DMS79 treated with DMSO at 0.1 percent for 48 hours (cell line): ENCODE measurements around the gene KLHL26.
A peak's percentile ranks its signal among the peaks of the same experiment; 100 is the strongest.
"Not testable (repeated sequence)": the region's sequence is repeated elsewhere in the genome, so short reads cannot be mapped to it uniquely, and the experiment has no call there.

Experiments used
- DNase-seq: peaks from one replicate; lab custom pipeline; 2025; lab: John Stamatoyannopoulos, UW

KLHL26 gene

DNA sequence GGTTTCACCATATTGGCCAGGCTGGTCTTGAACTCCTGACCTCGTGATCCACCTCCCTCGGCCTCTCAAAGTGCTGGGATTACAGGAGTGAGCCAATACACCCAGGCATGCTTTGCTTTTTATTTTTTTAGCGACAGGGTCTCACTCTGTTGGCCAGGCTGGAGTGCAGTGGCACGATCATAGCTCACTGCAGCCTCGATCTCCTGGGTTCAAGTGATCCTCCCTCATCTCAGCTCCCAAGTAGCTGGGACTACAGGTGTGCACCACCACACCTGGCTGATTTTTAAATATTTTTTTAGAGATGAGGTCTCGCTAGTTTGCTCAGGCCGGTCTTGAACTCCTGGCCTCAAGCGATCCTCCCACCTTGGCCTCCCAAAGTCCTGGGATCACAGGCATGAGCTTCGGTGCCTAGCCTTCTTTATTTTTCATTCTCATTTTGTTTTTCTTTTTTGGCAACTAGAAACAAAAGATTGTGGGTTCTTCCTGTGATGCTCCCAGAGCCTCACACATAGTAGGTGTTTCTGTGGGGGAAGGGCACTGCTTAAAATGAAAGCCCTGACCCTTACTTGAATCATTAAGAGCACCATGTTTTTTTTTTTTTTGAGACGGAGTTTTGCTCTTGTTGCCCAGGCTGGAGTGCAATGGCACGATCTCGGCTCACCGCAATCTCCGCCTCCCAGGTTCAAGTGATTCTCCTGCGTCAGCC, 36.0 kb upstream of the KLHL26 start:
- DNase-seq, result not testable (repeated sequence)

DNA sequence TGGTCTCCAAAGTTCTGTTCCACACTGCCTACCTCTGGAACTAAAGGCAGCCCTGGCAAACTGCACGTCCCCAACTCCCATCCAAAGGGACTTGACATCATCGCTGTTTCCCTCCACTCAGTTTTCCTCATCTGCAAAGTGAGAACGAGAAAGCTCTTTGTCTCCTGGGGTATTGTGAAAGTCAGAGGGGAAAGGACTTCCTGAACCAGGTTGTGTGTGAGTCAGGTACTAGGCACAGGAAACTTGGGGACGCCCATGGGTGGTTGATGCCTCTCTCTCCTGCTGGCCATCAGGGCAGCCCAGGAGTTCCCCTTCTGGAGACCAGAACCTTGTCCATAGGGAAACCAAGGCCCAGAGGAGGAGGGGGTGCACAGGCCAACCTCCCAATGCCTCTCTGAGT, 35.0 kb upstream of the KLHL26 start:
- no peak for DNase-seq

DNA sequence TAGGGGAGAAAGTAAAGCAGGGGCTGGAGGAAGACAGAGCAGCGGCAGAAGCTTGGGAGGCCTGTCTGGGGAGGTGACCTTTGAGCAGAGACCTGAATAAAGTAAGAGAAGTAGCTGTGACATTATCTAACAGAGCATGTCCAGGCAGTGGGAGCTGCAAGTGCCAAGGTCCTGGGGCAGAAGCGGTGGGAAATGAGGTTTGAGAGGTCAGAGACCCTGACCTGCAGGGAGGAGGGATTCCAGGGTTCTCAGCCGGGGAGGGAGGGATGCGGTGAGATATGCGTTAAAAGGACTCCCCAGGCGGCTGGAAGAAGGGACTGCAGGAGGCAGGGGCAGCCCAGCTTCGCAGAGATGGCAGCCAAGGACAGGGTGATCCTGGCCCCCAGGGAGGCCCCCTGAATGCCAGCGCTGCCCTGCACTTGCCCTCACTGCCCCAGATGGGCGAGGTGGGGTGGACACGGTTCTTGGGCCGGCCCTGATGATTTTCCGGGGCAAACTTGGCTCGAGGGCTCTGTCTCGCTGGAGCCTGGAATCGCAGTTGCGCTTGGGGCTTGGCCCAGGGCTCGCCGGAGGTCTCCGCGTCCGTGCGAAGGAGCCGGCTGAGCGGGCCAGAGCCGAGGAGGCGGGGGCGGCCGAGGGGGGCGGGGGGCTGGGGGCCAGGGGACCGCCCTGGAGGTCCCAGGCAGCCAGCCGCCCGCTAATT, 33.4 kb upstream of the KLHL26 start:
- DNase-seq, result no peak

DNA sequence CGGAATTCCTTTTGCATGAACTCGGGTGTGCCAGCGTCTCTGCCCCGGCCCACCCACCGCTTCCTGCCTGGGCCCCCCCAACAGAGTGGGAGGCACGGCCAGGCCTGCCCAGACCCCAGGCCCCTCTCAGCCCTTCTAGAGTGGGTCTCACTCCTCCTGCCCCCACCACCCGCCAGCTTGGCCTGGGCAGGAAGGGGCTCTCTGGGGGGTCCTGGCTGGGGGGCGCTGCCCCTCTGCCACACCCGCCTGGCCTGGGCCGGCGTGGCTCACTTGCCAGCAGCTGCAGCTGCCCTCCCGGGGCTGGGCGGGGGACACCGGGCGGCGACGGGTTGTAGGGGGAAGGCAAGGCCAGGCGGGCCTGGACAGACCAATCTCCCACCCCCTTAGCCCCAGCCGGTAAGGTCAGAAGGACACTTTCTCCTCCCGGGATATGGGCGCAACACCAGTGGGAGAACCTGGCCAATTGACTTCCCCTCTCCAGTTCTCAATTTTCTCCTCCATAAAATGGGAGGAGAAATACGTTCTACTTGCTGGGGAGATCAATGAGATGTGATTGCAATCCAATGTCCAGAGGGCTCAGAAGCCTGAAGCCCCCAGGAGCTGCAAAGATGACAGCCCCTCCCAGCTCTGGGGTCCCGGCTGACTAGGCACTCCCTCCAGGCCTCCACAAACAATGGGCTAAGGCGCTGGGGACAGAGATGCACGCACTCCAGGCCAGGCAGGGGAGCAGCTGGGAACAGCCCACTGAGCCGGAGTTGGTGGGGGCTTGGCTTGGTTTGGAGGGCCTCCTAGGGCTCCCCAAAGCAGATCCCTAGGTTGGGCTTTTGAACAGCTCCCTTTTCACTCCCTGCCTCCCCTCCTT, 32.6 kb upstream of the KLHL26 start:
- no peak for DNase-seq

DNA sequence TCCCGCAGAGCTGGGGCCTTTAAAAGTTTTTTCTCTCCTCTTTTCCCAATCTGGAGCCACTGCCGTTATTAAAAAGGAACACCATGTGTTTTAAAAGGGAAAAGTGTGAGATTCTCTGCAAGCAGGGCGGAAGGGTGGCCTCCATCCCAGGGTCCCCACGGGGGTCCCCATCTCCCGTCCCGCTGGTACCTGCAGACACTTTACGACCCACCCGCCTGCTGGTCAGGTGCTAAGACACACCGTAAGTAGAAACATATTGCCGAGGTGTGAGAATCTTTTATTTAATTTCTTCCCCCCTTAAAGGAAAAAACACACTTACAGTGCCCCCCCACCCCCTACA, 32.0 kb upstream of the KLHL26 start:
- DNase-seq, result no peak

DNA sequence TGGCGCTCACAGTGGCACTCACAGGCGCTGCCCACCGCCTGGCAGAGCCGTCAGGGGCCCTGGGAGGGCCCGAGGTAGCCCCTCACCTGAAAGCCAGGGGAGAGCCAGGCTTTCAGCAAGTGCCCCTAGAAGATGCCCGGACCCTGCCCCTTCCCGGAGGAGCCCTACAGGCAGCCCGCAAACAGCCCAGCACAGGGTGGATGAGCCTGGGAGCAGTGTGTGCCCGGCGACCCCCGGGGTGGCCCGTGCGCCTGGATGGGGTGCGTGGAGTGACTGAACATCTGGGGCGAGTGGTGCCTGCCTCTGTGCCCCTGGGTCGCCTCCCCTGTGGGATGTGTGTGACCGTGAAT, 31.7 kb upstream of the KLHL26 start:
- DNase-seq, result no peak

DNA sequence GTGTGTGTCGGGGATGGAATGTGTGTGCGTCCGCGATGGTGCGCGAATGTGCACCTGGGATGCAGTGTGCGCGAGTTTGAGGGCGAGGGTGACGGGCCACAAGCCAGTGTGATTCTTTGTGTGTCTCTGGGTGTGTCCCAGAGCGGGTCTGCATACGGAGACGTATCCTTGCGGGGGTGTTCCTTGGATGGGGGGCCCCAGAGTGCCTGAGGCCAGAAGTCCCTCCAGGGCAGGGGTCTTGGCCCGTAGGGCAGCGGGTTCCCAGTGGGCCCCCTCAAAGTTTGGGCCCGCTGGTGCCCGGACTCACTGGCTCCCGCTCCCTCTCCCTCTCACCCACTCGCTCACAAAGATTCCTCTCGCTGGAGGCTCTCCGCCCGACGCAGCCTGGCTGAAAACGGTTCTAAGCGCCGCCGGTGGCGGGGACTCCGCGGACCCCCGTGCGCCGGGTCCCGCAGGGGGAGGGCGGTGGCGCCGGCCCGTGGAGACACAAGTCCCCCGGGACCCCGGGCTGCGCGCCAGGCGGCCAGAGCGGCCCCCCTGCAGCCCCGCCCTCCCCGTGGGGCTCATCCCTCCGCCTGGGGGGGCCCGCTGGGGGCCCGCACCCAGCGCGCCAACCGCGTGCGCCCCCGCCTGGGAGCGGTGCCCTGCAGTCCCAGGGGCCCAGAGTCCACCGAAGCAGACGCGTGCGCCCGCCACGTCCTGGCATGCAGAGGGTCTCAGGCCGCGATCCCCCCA, 31.1 kb upstream of the KLHL26 start:
- DNase-seq, result peak; percentile 8

DNA sequence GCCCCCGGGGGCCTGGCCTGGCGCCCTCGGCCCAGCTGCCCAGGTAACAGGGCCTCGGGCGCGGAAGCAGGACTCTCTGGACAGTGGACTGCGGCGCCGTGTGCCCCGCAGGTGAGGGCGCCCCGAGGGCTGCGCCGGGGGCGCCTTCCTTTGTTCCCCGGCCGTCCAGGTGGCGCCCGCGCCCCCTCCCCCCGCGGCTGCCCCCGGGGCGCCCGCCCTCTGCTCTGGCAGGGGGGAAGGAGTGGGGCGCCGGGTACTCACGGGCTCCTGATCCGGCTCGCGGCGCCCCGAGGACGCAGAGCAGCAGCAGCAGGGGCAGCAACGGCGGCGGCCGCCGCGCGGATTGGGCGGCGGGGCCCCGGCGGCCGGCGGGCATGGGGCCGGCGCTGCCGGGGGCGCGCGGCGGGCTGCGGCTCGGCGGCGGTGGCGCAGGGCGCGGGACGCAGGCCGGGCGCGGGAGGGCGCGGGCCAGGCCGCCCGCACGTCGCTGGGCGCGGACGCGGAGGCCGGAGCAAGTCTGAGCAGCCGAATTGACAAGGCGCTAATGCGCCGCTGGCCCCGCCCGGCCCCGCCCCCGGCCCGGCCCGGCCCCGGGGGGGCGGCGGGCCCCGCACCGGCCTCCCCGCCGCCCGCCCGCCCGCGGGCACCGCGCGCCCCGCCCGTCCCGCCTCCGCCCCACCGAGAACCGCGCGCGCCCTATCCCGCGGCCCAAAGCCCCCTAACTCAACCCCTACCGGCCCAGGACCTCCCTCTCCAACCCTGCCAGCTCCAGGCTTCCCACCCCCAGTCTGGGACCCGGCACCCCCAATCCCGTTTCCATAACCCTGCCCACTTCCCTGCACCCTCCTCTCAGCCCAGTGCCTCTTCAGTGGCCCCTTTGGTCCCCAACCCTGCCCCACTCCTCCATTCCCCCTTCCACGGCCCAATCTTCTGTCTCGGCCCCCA, 30.3 kb upstream of the KLHL26 start, which contains the start of gene CRLF1:
Gene CRLF1, minus strand, starts transcription at position 519 of the 945 bp plus-strand sequence. Its CDS starts 143 bp downstream, at position 376.
- DNase-seq, result no peak

DNA sequence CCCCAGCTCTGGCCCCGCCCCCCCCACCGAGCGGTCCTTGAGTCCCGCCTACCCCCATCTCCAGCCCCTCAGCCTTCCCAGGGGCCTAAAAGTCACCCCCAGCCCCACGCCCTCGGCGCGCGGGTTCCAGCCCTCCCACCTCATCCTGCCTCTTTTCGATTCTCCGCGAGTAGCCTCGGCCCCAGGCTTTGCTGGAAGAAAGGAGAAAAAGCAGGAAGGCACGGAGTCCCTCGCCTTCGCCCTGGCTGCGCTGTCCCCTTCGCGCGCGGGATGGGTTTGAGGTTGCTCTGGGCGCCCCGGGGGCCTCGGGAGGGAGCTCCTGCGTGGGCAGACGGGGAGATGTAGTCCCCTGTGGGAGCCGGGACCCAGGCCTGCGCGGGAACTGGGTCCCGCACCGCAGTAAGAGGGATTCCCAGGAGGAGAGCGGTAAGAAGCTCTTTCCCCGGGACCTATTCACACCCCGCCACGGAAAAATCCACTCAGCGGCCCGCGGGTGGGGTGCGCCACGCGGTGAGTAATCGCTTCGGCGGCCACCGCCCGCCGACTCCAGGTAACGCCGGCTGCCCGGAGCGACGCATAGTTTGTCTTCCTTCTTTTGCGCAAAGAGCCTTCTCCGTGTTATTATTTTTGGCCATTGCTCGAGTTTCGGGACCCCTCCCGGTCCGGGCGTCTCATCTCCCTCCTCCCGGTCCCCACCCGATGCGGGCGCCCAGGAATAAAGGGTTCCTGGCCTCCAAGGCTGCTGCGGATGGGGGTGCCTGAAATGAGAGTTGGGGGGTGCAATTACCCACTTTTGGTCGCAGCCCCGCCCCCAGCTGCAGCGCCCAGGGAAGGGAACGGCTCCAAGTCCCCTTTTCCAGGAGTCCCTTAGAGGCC, 29.4 kb upstream of the KLHL26 start:
- DNase-seq, result no peak

DNA sequence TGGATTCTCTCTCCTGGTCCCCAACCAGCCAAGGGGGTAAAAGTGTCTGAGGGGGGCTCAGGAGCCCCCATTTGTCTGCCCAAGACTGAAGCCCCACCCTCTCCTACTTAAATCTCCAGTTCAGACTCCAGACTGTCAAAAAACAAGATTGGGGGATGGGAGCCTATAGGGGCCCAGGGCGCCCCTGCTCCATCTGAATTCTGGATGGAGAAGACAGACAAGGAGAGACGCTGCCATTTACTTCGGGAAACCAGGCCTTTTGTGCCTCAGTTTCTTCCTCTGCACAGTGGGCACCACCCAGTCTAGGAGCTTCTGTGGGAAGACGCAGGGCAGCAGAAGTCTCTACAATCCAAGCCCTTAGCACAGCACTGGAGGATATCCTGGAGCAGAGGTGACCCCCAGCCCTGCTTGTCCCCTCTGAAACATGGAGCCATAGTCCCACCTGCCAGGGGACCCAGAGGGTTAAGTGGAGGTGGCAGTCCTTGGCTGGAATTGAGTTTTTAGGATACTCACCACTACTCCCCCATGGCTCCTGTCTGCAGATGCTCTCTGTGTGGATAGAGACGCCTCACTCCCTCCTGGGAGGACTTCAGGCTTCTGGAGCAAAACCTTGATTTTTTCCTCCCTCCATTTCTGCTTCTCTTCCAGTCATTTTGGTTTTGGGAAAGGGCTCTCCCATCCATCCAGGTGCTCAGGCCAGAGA, 28.6 kb upstream of the KLHL26 start:
- no peak for DNase-seq

DNA sequence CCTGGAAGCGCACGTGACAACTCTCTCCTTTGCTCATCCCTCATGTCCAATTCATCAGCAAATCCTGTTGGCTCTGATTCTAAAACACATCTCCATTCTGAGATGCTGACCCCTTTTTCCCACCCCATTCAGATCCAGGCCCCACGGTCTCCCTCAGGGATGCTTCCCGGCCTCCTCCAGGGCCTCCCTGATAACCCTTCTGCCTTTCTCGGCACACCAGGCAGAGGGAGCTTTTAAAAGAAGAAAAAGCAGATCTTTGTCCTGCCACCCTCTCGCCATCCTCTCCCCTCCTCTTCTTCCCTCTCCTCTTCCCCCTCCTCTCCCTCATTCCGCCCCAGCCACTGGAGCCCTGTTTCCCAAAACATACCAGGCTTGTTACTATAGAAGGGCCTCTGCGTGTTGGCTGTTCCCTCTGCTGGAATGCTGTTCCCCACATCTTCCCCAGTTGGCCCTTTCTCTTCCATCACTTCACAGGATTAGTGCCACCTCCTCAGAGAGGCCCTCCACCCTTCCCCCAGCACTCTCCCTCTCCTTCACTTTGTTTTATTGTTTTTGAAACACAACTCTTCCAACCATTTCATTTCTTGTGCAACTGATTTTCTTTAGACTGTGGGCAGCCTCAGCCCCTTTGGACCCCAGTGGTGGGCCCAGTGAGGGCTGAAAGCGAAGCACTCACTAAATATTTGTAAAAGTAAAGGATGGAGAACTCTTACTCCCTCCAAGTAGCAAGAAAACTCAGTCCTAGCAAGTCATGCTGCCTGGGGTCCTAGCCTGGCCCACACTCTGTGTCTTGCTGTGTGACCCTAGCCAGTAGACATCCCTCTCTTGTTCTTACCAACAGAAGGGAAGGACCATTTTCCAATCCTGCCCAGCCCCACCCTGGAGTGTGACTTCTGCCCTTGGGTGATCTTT, 27.8 kb upstream of the KLHL26 start:
- DNase-seq, result no peak

DNA sequence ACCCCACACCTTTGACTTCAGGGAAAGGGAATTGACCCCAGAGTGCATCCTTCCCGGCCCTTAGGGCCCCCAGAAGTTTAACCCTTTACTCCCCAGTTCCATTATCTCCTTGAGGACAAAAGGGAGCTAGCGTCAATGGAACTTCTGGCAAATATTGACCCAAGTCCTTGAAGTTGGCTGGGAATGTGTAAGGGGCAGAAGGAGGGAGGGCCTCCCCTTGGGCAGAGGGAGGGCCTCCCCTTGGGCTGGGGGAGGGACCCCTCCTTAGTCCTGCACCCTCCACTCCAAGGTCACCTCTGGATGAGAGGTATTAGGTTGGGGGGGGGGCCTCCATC, 27.1 kb upstream of the KLHL26 start:
- DNase-seq, result no peak

DNA sequence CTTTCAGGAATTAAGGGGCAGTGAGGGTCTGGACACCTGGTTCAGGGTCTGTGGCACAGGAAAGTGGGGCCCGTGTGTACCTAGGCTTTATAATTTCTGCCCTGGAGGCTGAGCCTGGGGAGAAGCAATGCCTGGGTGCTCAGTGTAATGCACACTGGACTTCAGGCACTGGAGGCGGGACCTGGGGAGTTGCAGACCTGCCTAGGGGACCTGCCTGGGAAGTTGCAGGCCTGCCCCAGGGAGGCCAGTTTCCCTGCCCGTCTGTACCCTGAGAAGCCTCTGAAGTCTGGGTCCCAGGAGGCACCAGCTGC, 26.6 kb upstream of the KLHL26 start:
- no peak for DNase-seq

DNA sequence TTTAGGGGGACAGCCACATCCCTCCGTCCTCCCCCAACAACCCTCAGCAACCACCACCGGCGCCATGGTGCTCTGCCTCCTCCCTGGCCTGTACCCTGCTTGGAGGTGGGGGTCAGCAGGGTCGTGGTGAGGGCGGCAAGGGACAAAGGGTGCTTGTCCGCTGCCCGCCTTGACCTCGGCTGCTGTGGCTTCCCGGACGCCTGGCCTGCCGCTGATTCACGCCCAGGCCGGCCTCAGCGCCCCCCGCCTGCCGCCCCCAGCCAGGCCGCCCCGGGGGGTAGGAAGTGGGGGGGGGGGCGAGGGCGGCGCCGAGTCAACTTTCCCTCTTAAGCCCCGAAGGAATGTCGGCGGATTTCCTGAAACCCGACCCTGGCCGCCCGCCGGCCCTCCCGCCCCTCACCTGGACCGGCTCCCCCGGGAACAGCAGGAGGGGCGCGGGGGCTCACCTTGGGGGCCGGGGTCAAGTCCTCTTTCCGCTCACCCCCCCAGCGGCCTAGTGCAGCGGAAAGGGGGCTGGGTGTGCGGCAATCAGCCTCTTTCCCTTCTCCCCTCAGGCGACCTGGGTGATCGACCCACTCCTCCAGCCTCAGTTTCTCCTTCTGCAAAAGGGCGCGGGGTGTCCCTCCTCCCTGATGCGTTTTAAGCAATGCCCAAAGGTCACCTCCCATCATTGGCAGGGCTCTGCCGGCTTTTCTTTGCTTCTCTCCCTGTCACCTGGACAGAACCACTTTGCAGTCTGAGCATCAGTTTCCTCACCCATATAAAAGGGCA, 26.1 kb upstream of the KLHL26 start:
- DNase-seq, result no peak

DNA sequence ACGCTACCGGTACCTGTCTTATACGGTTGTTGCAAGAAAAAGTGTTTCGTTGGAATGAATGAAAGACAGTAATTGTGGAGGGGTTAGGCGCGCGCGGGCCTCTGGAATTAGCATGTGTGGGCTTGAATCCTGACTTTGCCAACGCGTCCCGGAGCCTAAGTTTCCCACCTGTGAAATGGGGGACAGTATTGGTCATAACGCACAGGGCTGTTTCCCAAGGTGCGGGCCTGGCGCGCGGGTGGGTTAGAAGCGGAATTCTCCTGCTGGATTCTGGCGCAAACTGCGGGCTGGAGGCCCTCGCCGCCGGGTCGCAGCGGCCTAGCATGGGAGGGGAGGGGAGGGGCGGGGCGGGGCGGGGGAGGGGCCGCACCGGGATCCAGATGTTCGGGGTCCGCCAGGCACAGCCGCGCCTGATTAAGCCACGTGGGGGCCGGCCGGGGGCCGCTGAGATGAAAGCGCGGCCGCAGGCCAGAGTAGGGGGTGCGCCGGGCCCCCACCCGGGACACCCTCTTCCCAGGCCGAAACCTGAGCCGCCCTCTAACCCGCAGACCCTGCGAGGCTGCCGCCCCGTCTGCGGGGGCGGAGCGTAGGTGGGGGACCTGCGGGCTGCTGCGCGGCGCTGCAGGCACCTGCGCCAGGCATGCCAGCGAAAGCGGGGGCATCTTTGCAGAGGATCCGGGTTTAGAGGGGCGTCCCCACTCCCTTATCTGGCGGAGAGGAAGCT, 25.3 kb upstream of the KLHL26 start:
- peak; percentile 41 for DNase-seq

DNA sequence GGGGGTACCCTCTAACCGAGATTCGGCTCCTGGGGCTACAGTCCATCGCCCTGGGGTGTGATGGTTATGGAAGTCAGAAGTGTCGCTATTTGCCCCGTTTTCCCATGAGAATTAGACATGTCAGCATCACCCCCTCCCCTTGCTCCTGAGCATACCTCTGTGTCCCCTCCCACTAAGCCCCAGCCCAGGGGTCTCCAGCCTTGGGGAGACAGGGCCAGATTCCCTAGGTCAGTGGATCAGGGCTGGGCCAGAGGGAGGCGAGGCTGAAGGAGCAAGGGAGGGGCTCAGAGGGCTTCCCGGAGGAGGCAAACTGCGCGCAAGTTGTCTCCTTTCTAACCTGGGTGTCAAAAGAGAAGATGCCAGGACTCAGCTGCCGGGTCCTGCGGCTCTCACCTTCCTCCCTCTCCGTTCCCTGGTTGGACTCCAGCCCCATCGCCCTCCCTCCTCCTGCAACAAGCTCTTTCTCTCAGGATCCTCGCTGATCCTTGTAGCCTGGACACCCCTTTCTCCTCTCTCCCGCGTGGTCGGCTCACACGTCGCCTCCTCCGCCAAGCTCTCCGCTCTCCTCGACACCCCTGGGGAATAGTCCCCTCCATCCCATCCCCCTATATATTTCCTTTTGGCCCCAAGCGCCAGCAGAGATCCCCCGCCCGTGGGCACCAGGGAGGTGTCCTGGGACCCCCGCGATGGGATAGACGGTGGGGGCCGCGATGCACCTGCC, 24.6 kb upstream of the KLHL26 start:
- peak; percentile 20 for DNase-seq
